HG03095 (cell line): ENCODE results near the gene RCL1.

Experiments
- ATAC-seq: cut with Tn5 transposase; IDR thresholded peaks from one replicate; pipeline ENCODE4 v1.9.1; 2021; ENCODE audit warnings: moderate library complexity; ENCODE audit not compliant: unreplicated experiment

RCL1 gene

DNA sequence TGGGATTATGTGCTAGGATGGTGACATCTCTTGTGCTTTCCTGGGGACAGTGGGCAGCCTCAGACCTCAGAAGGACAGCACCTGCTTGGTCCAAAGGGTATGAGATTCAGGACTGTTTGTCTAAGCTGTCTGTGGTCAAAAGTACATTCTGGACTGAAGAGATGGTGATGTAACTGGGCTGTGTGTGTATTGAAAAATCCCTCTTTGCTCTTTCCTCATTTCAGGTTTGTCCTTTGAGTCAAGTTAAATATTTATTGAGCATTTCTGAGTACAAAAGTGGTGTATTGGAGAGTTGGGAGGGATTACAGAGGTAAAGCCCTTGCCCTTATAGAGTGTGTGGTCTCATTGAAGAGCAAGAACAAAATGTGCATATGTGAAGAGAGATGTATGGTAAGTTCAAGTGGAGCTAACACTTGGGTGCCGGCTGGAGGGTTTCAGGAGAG, 46.7 kb downstream of the RCL1 start:
- no peak for ATAC-seq

DNA sequence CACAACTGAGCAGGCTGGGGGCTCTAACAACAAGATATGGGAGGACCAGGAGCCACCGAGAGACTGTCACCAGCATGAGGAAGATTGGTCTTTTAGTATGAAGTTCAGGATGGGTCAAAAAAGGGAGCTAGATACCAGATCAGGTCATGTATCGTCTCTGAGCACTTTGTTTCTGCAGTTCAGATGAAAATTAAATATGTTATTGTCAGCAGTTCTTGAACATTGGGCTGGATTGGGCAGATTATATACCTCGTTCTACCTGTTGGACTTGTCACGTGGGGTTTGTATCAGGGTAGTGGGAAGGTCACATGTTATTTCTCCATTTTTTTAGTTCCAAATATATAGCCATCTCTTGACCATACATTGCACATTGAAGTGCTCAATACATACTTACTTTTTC, 47.3 kb downstream of the RCL1 start:
- no peak for ATAC-seq

DNA sequence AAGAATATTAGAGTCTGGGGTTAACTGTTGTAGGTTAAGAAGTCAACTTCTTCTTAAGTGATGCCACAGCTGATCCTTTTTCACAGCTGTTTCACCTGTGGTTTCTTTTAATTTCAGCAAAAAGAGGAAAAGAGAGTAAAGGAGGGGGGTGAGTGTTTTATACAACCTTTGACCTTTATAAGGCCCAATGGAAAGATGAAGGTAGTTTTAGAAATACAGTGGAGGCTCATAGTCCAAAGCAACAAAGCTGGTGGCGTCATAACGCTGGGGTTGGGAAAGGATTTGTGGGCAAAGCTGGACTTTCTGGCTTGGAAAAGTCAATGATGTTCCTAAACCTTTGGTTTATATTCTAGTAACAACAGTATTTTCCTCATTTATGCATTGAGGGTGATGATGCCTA, 49.5 kb downstream of the RCL1 start:
- no peak for ATAC-seq

DNA sequence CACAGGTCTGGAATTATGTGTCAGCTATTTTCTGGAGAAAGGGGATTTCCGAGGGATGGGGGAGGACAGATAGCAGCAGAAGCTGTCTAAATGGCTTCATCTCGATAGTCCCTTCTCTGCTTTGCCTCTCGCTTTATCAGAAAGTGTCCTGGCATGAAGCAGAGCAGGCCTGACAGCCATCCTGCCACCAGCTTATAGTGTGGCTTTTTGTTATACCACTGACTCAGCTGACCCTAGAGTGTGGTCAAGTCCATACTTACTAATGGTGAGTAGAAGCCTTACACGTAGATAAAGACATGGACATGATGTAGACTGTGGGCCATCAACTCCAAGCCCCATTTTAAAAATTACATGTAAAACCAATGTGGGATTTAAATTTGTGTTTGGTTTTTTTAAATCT, 50.0 kb downstream of the RCL1 start:
- ATAC-seq: no peak

DNA sequence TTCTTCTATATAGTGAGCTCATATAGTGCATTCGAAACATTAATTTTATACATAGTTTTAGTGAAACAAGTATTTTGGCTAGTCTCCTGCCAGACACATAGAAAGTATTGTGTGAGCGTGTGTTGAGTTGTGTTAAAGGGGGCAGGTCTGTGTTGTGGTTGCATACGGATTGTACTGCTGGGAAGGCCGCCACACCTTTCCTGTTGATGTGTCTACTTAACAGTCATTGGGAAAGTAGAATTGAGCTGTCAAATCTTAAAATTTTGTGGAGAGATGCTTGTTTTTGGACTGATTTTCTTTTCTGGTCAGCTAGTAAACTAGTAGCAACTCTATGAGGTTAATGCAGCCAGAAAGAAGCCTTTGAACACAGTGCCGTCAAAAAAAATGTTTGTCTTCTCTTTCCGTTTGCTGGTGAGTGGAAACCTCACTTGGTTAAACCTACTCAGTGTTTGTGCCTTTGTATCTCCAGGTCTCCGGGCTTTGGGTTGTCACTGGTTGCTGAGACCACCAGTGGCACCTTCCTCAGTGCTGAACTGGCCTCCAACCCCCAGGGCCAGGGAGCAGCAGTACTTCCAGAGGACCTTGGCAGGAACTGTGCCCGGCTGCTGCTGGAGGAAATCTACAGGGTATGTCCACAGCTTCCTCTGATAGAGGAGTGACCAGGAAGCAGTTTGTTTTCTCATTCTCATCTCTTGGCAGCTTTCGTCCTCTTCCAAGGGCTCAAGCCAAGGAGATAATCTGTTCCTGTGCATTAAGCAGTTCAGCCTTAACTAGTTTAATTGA, 51.5 kb downstream of the RCL1 start:
- ATAC-seq: no peak

DNA sequence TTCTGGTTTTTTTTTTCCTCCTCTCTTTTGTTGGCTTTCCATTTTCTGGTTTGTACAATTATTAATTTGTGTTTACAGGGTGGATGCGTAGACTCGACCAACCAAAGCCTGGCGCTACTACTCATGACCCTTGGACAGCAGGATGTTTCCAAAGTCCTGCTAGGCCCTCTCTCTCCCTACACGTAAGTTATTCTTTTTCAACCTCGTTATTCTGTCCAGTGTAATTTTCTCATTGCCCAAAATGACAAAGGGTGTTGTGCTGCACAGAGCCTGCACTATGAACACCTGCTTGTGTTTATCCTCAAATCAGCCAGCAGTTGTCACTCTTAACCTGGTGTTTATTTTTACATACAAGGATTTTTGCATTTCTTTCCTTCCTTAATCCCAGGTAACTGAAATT, 56.6 kb downstream of the RCL1 start:
- no peak for ATAC-seq

DNA sequence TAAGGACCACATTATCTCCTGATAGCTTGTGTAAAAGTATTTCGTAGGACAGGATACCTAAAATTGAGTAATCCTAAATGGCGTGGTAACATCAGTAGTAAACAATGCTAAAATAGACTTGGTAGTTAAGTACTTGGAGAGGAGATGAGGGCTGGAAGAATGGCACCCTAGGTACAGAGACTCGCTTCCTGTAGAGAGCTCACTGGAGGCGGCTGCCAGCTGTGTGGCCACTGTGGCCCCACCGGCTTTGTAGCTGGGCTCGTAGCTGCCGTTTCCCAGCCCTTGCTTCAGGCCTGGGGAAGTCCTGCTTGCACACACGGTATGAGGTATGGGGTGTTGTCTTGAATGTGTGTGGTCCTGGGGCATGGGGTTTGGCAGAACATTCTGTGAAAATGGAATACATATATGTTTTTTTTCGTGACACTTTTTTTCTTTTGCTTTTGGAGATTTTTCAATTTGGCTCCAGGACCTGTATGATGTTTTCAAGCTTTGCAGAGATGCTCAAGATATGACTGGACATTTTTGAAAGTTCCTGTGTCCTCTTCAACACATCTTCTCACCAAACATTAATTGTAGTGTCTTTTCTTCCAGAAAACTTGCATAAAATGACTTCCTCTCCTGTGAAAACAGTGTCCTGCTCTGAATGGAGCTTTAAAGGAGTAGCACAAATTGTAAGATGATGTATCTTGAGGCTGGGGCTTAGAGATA, 58.0 kb downstream of the RCL1 start:
- ATAC-seq: no peak

DNA sequence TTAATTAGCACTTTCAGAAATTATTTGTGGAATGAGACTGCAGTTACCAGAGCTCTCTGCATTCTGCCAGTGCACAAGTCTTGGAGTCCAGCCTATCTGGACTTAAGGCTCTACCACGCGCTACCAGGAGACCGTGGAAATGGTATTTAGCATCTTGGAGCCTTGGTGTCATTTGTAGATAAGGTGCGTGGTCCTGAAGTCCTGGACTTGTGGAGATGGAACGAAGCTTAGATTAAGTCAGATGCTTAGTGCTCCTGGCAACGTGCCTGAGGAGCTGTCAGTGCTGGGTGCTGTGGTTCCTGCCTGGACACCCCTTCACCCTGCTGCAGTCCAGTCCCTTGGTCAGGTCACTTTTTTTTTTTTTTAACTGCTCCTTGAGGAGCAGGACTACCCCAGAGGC, 59.7 kb downstream of the RCL1 start:
- no peak for ATAC-seq

DNA sequence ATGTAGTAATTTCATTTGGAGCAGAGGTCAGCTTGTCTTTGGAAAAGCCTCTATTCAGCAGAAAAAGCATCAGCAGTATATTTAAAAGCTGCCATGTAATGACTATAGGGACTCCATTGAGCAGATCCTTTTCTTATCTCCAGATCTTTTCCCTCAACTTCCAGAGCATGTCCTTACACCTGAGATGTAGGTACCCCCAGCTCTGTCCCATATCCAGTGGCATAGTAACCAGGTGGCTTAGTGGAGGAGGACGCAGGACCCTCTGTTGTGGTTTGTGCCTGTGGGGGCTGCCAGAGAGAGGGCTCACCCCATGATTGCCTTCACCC, 61.5 kb downstream of the RCL1 start:
- ATAC-seq: no peak

DNA sequence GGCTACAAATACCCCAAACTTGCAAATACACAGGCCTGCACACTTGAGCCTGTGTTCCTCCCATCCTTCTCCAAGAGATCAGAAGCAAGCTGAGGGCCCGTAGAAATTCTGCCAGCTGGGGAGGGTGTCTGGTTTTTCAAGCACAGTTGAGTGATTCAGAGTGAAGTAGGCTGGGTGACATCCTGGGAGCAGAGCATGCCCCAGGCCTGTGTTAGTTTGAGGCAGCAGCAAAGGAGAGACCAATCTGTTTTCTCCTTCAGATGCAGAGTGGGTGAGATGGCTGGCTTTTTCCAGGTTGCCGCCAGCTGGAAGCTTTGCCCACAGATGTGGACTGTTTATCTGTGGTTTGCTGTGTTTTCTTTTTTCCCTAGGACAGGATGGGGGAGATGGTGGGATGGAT, 63.1 kb downstream of the RCL1 start:
- ATAC-seq: no peak

DNA sequence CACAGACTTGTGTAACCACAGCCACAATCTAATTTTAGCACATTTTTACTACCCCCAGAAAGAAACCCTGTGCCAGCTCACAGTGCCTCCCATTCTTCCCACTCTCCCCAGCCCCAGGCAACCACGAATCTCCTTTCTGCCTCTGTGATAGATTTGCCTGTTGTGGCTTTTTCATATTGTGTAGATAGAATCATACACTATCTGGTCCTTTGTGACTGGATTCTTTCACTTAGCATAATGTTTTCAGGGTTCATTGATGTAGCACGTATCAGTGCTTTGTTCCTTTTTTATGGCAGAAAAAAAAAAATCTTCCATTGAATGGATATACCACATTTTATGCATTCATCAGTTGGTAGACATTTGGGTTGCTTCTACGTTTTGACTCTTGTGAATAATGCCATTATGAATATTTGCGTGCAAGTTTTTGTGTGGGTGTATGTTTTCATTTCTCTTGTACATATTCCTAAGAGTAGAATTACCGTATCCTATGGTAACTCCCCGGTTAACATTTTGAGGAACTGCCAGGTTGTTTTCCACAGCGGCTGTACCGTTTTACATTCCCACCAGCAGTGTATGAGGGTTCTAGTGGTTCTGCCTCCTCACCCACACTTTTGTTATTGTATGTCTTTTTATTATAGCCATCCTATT, 64.5 kb downstream of the RCL1 start:
- no peak for ATAC-seq

DNA sequence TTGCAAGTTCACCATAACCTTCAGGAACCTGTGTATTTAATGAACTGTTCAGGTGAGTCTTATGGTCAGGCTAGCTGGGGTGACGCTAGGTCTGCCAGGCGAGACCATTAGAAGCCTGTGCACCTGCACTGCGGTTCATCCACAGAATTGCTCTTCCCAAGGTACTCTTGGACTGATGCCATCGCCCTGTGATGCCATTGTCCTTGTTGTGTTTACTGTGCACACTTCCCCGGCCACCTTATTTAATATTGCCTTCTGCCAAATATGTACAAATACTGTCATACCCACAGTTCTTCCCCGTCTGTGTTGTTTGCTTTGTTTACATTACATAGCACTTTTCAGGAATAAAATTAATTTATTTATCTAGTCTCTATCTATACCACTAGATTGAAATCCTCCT, 66.3 kb downstream of the RCL1 start:
- ATAC-seq: no peak

DNA sequence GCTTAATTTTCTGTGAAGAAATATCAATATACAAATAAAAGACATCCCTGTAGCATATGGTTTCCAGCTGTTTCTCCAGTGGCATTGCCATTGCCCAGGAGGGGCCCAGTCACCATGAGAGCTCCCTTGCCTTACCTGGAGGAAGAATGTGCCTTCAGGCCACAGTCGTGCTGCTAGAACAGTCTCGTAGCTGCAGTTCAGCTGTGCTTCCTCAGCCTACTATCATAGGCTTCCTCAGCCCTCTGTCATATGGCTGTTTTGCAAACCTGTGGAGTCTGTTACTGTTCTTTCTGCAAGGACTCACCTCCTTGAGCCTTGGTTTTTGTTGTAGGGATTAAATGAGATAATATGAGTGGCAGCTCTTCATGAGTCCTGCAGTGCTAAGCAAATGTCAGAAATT, 67.6 kb downstream of the RCL1 start:
- ATAC-seq: no peak

DNA sequence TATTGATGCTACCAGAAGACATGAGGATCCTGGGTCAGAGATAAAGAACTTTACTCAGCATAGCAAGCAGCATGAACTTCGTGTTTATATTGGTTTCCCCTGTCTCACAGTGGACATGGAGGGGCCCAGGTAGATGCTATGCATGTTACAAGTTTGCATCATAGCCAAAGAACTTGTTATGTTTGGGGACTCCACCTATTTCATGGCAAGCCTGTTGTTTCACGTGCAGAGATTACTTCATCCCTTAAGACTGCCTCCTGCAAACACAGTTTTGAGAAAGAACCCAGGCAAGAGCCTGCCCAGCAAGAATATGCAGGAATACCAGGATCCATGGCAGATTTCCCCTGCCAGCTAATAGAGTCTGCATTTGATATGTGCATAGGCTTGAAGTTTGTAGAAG, 68.4 kb downstream of the RCL1 start:
- ATAC-seq: no peak

DNA sequence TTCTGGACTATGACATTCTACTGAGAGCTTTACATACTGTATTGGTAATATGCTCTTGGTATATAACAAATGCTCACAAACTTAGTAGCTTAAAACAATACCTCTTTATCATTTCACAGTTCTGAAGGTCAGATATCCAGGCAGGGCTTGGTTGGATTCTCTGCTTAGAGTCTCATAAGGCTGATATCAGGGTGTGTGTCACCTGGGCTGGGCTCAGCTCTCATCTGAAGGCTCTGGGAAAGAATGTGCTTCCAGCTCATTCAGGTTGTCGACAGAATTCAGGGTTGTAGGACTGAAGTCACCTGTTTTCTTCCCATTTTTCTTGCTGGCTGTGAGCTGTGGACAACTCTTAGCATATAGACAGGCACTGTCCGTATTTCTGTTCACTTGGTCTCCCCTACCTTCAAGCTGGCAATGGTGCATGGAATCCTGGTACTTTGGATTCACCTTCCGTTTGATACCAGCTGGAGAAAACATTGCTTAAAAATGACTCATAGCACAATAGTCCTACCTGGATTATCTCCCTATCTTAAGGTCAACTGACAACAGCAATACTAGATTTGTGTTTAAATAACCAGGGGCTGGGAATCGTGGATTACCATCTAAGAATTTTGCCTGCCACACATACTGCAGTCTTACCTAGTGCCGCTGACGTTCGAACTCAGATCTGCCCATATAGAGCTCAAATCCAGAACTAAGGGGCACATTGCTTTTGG, 69.2 kb downstream of the RCL1 start:
- no peak for ATAC-seq

DNA sequence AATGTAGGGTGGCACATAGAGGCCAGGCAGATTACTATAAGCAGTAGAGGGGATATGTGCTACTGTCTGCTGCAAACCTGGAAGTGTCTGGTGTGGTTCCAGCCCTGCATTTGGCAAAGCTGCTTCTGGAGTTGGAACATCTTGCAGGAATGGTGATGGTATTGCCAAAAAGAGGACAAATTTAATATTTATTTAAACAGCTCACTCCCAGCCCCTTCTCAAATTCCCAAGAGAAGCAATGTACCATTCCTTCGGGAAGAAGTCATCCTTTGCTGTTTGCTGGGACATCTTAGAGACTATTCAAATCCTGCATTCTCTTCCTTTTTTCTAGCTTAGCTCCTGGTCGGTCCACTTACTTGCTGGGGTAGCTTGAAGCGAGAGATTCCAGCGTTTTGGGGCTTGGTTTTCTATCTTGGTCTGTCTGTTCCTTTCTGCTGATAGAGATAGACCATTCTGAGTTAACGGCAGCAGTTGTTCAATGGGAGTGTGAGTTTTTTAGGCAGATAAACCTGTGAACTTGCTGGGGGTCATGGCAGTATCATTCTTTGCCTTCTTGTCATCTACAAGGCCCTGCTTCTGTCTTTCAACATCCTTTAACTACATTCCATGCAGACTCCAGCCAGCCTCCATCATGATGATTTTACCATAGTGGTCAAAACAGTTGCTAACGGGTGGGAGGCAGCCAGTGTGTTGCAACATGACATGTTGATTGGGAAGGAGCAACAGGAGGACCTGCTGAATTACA, 69.9 kb downstream of the RCL1 start:
- no peak for ATAC-seq

DNA sequence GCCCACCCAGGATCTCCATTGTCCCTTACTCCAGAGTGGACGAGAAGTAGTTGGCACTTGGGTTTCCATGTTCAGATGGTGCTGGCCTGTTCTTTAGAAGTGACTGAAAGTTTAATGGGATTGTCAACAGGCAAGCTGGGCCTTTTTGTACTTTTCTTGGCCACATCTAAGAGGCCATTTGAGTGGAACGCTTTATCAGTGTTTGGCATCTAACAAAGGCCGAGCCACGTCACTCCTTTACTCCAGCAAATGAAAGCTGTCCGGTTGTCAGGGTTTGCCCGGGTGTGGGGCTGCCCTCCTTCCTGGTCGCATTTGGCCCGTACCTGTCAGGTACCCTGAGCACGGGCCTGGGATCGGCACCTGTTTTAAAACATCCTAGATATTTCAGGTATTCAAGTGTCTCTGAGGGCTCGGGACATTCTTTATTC, 71.5 kb downstream of the RCL1 start:
- no peak for ATAC-seq

DNA sequence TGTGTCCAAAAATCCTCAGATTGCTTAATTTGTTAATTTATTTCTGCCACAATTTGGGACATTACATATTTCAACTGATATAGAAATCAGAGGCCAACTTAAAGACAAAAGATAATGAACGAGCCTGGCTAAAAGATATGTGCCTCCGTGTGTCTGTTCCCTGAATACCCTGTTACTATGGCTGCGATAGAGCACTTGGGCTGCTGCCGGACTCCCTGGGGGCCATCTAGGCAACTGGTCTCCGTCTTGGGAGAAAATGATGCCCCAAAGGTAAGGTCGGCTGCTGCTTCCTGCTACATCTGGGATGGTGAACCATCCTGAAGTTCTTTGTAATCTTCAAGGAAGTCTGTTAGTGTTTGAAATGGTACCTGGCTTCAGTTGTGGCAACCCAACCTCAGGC, 72.0 kb downstream of the RCL1 start:
- ATAC-seq: no peak

DNA sequence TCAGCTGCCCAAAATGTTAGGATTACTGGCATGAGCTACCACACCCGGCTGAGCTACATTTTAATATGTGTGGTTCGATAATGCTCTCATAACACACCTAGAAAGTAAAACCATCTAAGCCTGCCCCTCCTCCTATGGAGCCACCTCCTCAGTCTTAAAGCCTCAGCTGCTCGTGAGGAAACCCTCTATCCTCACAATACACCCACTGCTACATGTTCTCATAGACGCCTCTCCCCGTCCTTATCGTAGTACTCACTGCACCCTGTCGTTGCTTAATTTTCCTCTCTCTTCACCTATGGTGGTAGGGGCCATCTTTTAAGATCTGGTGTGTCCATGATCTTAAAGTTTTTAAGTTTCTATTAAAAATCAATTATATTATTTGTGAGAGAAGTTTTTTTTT, 72.9 kb downstream of the RCL1 start:
- no peak for ATAC-seq

DNA sequence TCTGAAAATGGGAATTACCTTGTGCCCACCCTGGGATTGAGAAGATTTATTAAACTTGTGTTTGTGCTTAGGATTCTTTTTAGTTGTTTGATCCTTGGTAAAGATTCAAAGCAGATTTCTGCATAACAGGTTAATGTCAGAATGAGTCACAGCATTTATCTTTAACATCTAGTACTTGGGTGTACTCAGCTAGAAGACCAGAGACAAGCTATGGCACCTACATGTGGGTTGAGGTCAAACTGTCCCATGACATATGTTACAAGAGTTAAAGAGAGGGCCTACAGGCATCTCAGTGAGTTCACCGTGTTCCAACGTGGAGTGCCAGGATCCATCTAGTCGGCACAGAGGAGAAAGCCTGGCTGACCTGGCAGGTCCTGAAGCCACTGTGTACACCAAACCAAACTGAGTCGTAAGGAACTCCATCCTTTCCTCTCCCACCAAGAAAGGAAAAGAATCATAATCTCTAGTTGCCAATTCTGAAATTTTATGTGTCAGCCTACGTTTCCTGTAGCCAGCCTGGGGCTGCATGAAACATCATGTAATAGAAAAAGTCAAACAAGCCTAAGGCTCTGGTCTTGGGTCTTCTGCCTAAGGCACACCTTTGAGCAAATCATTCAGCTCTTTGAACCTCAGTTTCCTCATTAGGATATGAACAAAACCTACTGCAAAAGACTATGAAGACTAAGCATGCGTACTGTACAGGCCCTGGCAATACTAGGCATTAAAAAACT, 73.7 kb downstream of the RCL1 start:
- ATAC-seq: no peak
